Measurements from ENCODE around the gene EDARADD. TPM values are rescaled to one million over a fixed set of nuclear protein-coding genes. Genes with fewer than 3 reads are reported as not detected.
"Not testable (repeated sequence)": the region's sequence is repeated elsewhere in the genome, so short reads cannot be mapped to it uniquely, and the experiment has no call there.

The EDARADD gene
- total and polyA plus RNA-seq, 8 donors: 0.73 to 7.5 (median 4.5) TPM

DNA sequence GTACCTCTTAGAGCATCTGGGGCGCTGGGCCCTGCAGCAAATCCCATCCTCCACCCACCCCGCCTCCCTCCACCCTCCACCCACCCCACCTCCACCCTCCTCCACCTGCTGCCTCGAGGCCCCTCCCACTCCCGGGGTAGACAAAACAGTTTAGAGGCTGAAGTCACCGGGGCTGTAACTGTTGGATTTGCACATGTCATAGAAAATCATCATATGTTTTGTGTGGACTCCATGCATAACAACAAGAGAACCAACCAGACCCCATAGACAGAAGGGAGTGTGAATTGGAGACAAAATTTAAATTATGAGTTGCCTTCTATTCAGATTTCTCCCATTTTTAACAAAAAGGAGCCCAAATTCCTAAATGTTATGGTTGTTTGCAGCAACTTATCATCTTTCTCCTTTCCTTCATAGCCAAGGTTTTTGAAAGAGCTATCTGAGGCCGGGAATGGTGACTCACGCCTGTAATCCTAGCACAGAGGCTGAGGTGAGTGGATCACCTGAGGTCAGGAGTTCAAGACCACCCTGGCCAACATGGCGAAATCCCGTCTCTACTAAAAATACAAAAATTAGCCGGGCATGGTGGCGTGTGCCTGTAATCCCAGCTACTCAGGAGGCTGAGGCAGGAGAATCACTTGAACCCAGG lies 101.5 kb downstream of the EDARADD start:
- H3K36me3 ChIP-seq: no peaks in the 10 kb centered on the region
- intact Hi-C loops (cut with DNase I): no loop called here
- no peak for ATAC-seq
- TF ChIP-seq, protein P1, sequence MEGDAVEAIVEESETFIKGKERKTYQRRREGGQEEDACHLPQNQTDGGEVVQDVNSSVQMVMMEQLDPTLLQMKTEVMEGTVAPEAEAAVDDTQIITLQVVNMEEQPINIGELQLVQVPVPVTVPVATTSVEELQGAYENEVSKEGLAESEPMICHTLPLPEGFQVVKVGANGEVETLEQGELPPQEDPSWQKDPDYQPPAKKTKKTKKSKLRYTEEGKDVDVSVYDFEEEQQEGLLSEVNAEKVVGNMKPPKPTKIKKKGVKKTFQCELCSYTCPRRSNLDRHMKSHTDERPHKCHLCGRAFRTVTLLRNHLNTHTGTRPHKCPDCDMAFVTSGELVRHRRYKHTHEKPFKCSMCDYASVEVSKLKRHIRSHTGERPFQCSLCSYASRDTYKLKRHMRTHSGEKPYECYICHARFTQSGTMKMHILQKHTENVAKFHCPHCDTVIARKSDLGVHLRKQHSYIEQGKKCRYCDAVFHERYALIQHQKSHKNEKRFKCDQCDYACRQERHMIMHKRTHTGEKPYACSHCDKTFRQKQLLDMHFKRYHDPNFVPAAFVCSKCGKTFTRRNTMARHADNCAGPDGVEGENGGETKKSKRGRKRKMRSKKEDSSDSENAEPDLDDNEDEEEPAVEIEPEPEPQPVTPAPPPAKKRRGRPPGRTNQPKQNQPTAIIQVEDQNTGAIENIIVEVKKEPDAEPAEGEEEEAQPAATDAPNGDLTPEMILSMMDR (IDR thresholded peaks at IDR 0.05): no peak
- H3K27ac ChIP-seq: no peak overlapping the region
- H3K4me3 ChIP-seq: no peak overlapping the region
- no peaks in the 10 kb centered on the region for H3K4me1 ChIP-seq
- no peak for DNase-seq
- no peaks in the 10 kb centered on the region for H3K9me3 ChIP-seq
- no peaks in the 10 kb centered on the region for H3K27me3 ChIP-seq

DNA sequence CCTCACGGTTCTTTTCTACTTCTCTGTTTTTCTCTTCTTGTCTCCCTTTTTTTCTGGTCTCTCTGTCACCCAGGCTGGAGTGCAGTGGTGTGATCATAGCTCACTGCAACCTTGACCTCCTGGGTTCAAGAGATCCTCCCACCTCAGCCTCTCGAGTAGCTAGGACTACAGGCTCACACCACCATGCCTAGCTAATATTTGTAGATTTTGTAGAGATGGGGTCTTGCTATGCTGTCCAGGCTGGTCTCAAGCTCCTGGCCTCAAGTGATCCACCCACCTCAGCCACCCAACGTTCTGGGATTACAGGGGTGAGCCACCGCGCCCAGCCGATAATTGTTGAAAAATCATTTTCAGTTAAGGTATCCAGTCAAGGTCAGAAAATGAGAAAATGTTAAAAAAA lies 103.8 kb downstream of the EDARADD start:
- TF ChIP-seq, protein P1 (IDR thresholded peaks at IDR 0.05): no peak
- ATAC-seq (no peak), DNase-seq (no peak)
- Histone ChIP-seq H3K4me3 (no peak overlapping the region), H3K4me1 (peaks cover 0 to 5% of the 10 kb centered on the region in 2 donors), H3K27ac (no peak overlapping the region), H3K36me3 (no peaks in the 10 kb centered on the region), H3K9me3 (no peaks in the 10 kb centered on the region), H3K27me3 (no peaks in the 10 kb centered on the region)
- intact Hi-C loops (cut with DNase I): no loop called here

GRCh38 chr1:236501093-236501492 lies 107.0 kb downstream of the EDARADD start:
- DNase-seq (no peak), ATAC-seq (no peak)
- H3K27ac ChIP-seq: no peak overlapping the region
- H3K27me3 ChIP-seq: no peaks in the 10 kb centered on the region
- TF ChIP-seq, protein P1 (IDR thresholded peaks at IDR 0.05): no peak
- no peak overlapping the region for H3K4me3 ChIP-seq
- no peaks in the 10 kb centered on the region for H3K9me3 ChIP-seq
- H3K4me1 ChIP-seq: peaks cover 0 to 12% of the 10 kb centered on the region in 2 donors
- intact Hi-C loops (cut with DNase I): no loop called here
- no peaks in the 10 kb centered on the region for H3K36me3 ChIP-seq

DNA sequence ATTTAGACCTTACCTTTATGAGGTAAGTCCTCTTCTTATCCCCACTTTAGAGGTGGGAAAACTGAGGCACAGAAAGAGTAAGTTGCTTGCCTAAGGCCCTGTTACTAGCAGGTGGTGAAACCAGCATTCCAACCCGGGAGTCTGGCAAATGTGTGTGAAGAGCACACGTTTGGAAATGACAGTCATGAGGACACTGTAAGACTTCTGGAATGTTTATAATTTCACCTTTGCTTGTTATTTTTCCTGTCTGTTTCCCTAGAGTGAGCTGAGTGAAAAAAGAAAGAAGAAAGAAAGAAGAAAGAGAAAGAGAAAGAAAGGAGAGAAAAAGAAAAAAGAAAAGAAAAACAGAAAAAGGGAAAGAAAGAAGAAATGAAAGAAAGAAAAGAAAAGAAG lies 108.5 kb downstream of the EDARADD start:
- Histone ChIP-seq H3K4me1 (peaks cover 0 to 12% of the 10 kb centered on the region in 2 donors), H3K4me3 (no peak overlapping the region), H3K27ac (peak overlapping the region; percentile 19 to 66), H3K27me3 (no peaks in the 10 kb centered on the region), H3K9me3 (no peaks in the 10 kb centered on the region), H3K36me3 (no peaks in the 10 kb centered on the region)
- TF ChIP-seq, protein P1 (IDR thresholded peaks at IDR 0.05): no peak
- intact Hi-C loops (cut with DNase I): no loop called here
- ATAC-seq: no peak
- DNase-seq: no peak

DNA sequence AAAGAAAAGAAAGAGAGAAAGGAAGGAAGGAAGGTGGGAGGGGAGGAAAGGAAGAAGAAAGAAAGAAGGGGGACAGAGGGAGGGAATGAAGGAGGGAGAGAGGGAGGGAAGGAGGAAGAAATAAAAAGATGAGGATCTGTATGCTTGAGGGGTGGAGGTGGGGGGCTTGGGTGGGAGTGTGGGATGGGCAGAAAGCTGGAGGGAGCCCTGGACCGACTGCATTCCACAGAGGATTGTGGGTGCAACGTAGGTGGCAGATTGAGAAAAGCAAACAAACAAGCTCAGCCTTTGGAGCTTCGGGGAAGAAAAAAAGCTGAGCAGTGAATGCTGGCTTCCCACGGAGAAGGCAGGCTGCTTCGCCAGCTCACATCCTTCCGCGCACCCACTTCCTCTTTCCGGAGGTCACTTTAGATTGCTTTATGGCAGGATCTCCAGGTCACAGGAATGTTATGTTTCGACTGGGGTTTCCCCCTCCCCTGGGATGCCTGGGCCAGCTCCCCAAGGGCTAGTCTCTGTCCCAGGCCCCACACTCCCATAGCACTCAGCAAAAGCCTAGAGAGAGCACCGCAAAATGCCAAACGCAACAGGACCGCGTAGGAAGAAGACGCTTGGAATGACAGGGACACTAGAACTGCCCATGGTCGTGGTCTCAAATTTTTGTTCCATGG lies 109.0 kb downstream of the EDARADD start:
- intact Hi-C loops (cut with DNase I): no loop called here
- Histone ChIP-seq H3K4me1 (peaks cover 0 to 12% of the 10 kb centered on the region in 2 donors), H3K9me3 (no peaks in the 10 kb centered on the region), H3K36me3 (no peaks in the 10 kb centered on the region), H3K27ac (peak overlapping the region; percentile 19 to 66), H3K27me3 (no peaks in the 10 kb centered on the region), H3K4me3 (peak overlapping the region; percentile 8 to 11)
- TF ChIP-seq, protein P1 (IDR thresholded peaks at IDR 0.05): no peak
- DNase-seq: peak in 3 of 4 donors; percentile 62 to 74 (median 68)
- ATAC-seq: peak; percentile 79

GRCh38 chr1:236504338-236504737 lies 110.3 kb downstream of the EDARADD start:
- ATAC-seq; intact Hi-C loops (cut with DNase I); H3K27me3 ChIP-seq; H3K36me3 ChIP-seq; DNase-seq; H3K4me3 ChIP-seq; H3K9me3 ChIP-seq; H3K27ac ChIP-seq: not testable (repeated sequence)
- H3K4me1 ChIP-seq: peaks cover 0 to 12% of the 10 kb centered on the region in 2 donors

All from left lung (tissue), 10 donors.